Loucy (cell line): Measurements from ENCODE around the gene NOL6.
"Not testable (repeated sequence)": the region's sequence is repeated elsewhere in the genome, so short reads cannot be mapped to it uniquely, and the experiment has no call there.

Experiments
- H2AFZ ChIP-seq: fragments of 200-600 bp; sonication (generic); 2 replicates; pipeline ENCODE4 v1.6.0; 2016; ENCODE audit warnings: antibody characterized with exemption, mild to moderate bottlenecking, low read length, moderate library complexity
- H3F3A ChIP-seq: fragments of 200-600 bp; 2 replicates; pipeline ENCODE4 v1.6.0; 2016; ENCODE audit warnings: antibody characterized with exemption, low read depth, mild to moderate bottlenecking
- H3K27me3 ChIP-seq: fragments of 200-600 bp; sonication (generic); 2 replicates; pipeline ENCODE4 v1.6.1; 2014; ENCODE audit warnings: low read length, mild to moderate bottlenecking; ENCODE audit not compliant: insufficient read depth, poor library complexity, severe bottlenecking
- H3K36me3 ChIP-seq: fragments of 200-600 bp; sonication (generic); 2 replicates; pipeline ENCODE4 v1.6.1; 2016; ENCODE audit warnings: low read length; ENCODE audit not compliant: insufficient read depth
- H3K4me1 ChIP-seq: fragments of 200-600 bp; sonication (generic); 2 replicates; pipeline ENCODE4 v1.5.1; 2014; ENCODE audit warnings: low read length, mild to moderate bottlenecking; ENCODE audit not compliant: insufficient read depth, poor library complexity, severe bottlenecking
- H3K4me2 ChIP-seq: fragments of 200-600 bp; sonication (generic); 2 replicates; pipeline ENCODE4 v1.6.0; 2014; ENCODE audit warnings: antibody characterized with exemption, low read length, low read depth, mild to moderate bottlenecking; ENCODE audit not compliant: poor library complexity, severe bottlenecking
- H3K4me3 ChIP-seq: fragments of 200-600 bp; sonication (generic); 2 replicates; pipeline ENCODE4 v1.5.1; 2014; ENCODE audit warnings: low read length, mild to moderate bottlenecking, mixed read lengths; ENCODE audit not compliant: poor library complexity, severe bottlenecking
- H3K79me2 ChIP-seq: fragments of 200-600 bp; sonication (generic); 2 replicates; pipeline ENCODE4 v1.6.1; 2014; ENCODE audit warnings: low read length; ENCODE audit not compliant: insufficient read depth
- H3K9ac ChIP-seq: fragments of 200-600 bp; sonication (generic); 2 replicates; pipeline ENCODE4 v1.6.0; 2014; ENCODE audit warnings: mild to moderate bottlenecking, low read depth, low read length, moderate library complexity; ENCODE audit not compliant: poor library complexity, severe bottlenecking
- H3K9me2 ChIP-seq: fragments of 200-600 bp; sonication (generic); replicated peaks from 2 replicates; pipeline ENCODE4 v1.6.1; 2016; ENCODE audit warnings: low read depth, low read length, mixed read lengths
- H3K9me3 ChIP-seq: fragments of 200-600 bp; sonication (generic); 2 replicates; pipeline ENCODE4 v1.6.1; 2014; ENCODE audit warnings: mild to moderate bottlenecking, antibody characterized with exemption, low read length, low read depth; ENCODE audit not compliant: insufficient read depth
- H4K20me1 ChIP-seq: fragments of 200-600 bp; sonication (generic); 2 replicates; pipeline ENCODE4 v1.6.0; 2014; ENCODE audit warnings: antibody characterized with exemption, low read length, mild to moderate bottlenecking; ENCODE audit not compliant: insufficient read depth, poor library complexity, severe bottlenecking
- EZH2phosphoT487 ChIP-seq: fragments of 200-600 bp; IDR thresholded peaks from 2 replicates; pipeline ENCODE4 v1.6.1; 2018; ENCODE audit warnings: antibody characterized with exemption, mild to moderate bottlenecking, moderate library complexity, borderline replicate concordance
- TF ChIP-seq, protein P1 (sequence below): fragments of 200-600 bp; sonication (generic); conservative IDR thresholded peaks from 2 replicates; pipeline ENCODE4 v1.5.1; 2014; ENCODE audit warnings: mild to moderate bottlenecking, antibody characterized with exemption, low read length

Gene NOL6, protein sequence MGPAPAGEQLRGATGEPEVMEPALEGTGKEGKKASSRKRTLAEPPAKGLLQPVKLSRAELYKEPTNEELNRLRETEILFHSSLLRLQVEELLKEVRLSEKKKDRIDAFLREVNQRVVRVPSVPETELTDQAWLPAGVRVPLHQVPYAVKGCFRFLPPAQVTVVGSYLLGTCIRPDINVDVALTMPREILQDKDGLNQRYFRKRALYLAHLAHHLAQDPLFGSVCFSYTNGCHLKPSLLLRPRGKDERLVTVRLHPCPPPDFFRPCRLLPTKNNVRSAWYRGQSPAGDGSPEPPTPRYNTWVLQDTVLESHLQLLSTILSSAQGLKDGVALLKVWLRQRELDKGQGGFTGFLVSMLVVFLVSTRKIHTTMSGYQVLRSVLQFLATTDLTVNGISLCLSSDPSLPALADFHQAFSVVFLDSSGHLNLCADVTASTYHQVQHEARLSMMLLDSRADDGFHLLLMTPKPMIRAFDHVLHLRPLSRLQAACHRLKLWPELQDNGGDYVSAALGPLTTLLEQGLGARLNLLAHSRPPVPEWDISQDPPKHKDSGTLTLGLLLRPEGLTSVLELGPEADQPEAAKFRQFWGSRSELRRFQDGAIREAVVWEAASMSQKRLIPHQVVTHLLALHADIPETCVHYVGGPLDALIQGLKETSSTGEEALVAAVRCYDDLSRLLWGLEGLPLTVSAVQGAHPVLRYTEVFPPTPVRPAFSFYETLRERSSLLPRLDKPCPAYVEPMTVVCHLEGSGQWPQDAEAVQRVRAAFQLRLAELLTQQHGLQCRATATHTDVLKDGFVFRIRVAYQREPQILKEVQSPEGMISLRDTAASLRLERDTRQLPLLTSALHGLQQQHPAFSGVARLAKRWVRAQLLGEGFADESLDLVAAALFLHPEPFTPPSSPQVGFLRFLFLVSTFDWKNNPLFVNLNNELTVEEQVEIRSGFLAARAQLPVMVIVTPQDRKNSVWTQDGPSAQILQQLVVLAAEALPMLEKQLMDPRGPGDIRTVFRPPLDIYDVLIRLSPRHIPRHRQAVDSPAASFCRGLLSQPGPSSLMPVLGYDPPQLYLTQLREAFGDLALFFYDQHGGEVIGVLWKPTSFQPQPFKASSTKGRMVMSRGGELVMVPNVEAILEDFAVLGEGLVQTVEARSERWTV

DNA sequence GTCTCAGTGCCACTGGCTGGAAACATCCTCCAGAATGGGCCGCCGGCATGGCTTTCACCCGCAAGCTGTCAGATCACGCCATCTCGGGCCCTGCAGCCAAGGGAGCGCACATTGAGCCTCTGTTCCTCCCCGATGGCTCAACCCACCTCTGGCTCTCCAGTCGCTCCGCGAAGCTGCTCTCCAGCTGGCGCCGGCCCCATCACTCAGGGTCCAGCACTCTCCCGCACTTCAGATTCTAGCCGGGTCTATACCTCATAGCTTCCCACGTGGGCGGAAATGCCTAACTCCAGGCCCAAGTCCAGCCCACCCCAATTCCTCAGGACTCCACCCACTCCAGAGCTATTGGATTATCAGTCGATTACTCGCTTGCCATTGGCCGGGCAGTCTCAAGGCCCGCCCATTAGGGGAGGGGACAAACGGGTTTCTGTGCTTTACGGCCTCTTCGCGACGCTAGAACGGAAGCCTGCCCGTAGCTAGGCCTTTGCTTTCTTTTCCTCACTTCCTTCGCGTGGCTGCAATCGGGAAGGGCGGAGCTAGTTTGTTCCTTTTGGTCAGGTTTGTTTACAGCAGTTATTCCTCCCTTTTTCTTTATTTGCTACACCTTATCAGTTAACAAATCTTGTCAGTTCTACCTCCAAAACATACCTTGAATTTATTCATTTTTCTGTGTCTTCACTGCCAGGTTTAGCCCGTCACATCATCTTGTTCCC is at the start of gene NOL6:
NOL6 (minus strand) TSS at position 282 of the 710 bp plus-strand sequence; CDS start at position 200, 82 bp downstream.
- peaks cover 12% of the 10 kb centered on the region for H3K4me1 ChIP-seq
- H2AFZ ChIP-seq = peak within 1 kb of the TSS; percentile 74
- peak within 1 kb of the TSS; percentile 79 for H3K9ac ChIP-seq
- H4K20me1 ChIP-seq = peaks cover 16% of the 10 kb centered on the region
- H3K9me2 ChIP-seq = no peaks in the 10 kb centered on the region
- no peaks in the 10 kb centered on the region for H3F3A ChIP-seq
- H3K9me3 ChIP-seq = no peaks in the 10 kb centered on the region
- H3K4me3 ChIP-seq = peak within 1 kb of the TSS; percentile 84
- no peaks in the 10 kb centered on the region for H3K27me3 ChIP-seq
- H3K36me3 ChIP-seq = peaks cover 29% of the 10 kb centered on the region; the same call in 1 of the 2 replicates
- H3K4me2 ChIP-seq = peak within 1 kb of the TSS; percentile 97
- H3K79me2 ChIP-seq = peaks cover 32% of the 10 kb centered on the region
- TF ChIP-seq, protein P1, sequence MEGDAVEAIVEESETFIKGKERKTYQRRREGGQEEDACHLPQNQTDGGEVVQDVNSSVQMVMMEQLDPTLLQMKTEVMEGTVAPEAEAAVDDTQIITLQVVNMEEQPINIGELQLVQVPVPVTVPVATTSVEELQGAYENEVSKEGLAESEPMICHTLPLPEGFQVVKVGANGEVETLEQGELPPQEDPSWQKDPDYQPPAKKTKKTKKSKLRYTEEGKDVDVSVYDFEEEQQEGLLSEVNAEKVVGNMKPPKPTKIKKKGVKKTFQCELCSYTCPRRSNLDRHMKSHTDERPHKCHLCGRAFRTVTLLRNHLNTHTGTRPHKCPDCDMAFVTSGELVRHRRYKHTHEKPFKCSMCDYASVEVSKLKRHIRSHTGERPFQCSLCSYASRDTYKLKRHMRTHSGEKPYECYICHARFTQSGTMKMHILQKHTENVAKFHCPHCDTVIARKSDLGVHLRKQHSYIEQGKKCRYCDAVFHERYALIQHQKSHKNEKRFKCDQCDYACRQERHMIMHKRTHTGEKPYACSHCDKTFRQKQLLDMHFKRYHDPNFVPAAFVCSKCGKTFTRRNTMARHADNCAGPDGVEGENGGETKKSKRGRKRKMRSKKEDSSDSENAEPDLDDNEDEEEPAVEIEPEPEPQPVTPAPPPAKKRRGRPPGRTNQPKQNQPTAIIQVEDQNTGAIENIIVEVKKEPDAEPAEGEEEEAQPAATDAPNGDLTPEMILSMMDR = no peak
- no peak for TF ChIP-seq EZH2phosphoT487

DNA sequence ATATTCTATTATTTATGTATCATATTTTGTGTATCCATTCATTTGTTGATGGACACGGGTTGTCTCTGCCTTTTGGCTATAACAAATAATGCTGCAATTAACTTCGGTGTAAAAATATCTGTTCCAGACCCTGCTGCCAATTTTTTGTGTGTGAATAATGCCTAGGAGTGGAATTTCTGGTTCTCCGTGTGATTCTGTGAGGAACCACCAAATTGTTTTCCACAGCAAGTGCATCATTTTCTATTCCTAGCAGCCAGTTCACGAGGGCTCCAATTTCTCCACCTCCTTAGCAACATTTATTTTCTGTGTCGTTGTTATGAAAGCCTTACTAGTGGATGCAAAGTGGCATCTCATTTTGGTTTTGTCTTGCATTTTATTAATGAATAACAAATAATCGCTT is 48.1 kb upstream of the NOL6 start:
- not testable (repeated sequence) for H3K9ac ChIP-seq, H4K20me1 ChIP-seq, H3K4me3 ChIP-seq, H3K4me2 ChIP-seq, H2AFZ ChIP-seq, H3K36me3 ChIP-seq, H3K9me3 ChIP-seq, H3K9me2 ChIP-seq, H3K4me1 ChIP-seq, H3K79me2 ChIP-seq, H3F3A ChIP-seq, H3K27me3 ChIP-seq

DNA sequence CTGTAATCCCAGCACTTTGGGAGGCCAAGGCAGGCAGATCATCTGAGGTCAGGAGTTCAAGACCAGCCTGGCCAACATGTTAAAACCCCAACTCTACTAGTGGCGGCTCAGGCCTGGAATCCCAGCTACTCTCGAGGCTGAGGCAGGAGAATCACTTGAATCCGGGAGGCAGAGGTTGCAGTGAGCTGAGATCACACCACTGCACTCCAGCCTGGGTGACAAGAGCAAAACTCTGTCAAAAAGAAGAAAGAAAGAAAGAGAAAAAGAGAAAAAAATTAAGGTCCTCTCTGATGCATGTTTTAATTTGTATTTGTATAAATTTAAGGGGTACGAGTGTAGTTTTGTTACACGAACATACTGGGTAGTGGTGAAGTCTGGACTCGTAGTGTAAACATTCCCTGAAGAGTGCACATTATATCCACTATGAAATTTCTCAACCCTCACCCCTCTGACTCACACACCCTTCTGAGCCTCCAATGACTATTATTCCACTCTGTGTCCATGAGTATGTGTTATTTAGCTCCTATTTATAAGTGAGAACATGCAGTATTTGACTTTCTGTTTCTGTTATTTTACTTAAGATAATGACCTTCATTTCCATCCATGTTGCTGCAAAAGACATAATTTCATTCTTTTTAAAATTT is 44.3 kb upstream of the NOL6 start:
- not testable (repeated sequence) for H4K20me1 ChIP-seq, H2AFZ ChIP-seq, H3K9me2 ChIP-seq, H3K4me3 ChIP-seq, H3K79me2 ChIP-seq, H3K9me3 ChIP-seq, H3F3A ChIP-seq, H3K36me3 ChIP-seq, H3K4me2 ChIP-seq, H3K27me3 ChIP-seq, H3K4me1 ChIP-seq, H3K9ac ChIP-seq
